Measurements from ENCODE around the gene FES.
A peak's percentile ranks its signal among the peaks of the same experiment; 100 is the strongest.
"Not testable (repeated sequence)": the region's sequence is repeated elsewhere in the genome, so short reads cannot be mapped to it uniquely, and the experiment has no call there.

FES gene

GRCh38 chr15:90905306-90906180, 21.2 kb downstream of the FES start:
- DNase-seq: peak in 2 of 10 donors; percentile 23 to 77
- intact Hi-C loops (cut with DNase I): no loop called here

GRCh38 chr15:90906181-90906849, 22.0 kb downstream of the FES start:
- peak in 2 of 10 donors; percentile 16 to 72 for DNase-seq
- intact Hi-C loops (cut with DNase I): no loop called here

GRCh38 chr15:90907051-90907660, 22.9 kb downstream of the FES start:
- intact Hi-C loops (cut with DNase I): no loop called here
- peak in 2 of 10 donors; percentile 16 to 81 for DNase-seq

DNA sequence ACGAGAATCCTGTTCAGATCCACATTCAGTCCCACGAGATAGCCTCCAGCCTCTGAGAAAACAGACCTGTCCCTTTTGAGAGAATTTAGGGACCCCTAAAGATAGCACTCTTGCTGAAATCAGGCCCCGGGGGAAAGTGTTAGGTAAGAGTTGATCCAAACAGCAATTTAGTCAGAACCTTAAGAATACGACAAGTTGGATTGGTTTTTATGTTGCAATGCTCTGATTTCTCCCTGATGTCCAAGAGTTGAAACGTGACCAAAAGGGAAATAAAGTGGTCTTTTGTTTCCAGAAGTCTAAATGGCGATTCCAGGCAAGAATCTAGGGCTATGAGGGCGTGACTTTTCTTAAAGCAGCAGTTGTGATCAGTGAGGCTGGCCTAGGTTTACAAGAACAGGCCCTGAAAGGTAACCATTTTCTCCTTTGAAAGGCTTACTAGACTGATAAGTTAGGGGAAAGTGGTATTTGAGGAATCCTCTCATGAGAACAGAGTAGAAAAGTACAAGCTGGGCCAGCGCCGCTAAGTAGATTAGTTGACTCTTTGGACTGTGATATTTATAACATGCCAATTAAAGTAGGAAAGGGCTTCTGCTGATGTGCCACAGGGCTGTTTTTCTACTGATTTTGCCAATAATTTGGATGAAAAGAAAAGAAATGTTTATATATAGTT, 23.7 kb downstream of the FES start:
- intact Hi-C loops (cut with DNase I): no loop called here
- DNase-seq: no peak

- intact Hi-C loops (cut with DNase I): not testable (repeated sequence)
- DNase-seq: peak in 1 of 10 donors; percentile 79
These were observed 25.1 kb downstream of the FES start for GRCh38 chr15:90909449-90909848.

GRCh38 chr15:90909976-90910375, 25.7 kb downstream of the FES start:
- DNase-seq: peak in 1 of 10 donors; percentile 40
- intact Hi-C loops (cut with DNase I): no loop called here

DNA sequence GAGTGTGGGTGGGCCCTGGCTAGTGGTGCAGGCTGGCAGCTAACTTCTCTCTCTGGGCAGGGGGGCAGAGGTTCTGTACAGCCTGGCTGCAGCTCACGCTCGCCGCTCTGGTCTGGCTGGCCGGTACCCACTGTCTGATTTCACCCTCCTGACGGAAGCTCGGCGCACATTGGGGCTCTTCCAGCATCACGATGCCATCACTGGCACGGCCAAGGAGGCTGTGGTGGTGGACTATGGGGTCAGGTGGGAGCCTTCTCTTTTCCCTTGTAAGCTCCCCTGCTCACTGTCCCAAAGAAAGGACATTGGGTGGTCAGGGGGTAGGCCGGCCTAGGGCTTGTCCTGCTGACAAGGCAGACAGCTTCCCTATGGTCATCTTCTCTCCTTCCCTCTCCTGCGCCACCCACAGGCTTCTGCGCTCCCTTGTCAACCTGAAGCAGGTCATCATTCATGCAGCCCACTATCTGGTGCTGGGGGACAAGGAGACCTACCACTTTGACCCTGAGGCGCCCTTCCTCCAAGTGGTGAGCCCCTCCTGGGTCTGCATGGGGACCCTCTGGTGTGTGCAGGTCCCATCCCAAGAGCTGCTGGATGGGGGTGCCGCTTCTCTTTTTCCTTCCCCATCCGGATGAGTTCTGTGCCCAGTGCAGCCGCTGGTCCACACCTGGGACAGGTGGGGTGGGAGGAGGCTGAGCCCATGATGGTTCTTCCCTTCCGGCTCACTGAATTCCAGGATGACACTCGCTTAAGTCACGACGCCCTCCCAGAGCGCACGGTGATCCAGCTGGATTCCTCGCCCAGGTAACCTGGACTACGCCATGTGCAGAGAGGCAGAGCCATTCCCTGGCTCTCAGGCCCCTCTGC, 26.4 kb downstream of the FES start:
- peak in 1 of 10 donors; percentile 67 for DNase-seq
- intact Hi-C loops (cut with DNase I): no loop called here

DNA sequence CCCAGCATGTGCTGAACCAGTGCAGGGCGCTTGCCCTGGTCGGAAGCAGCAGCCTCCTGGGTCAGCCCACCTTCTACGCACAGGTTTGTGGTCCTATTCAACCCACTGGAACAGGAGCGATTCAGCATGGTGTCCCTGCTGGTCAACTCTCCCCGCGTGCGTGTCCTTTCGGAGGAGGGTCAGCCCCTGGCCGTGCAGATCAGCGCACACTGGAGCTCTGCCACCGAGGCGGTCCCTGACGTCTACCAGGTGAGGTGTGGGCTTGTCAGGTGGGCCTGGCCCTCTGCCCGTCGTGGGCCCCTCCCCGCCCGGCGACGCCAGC, 27.0 kb downstream of the FES start:
- intact Hi-C loops (cut with DNase I): no loop called here
- DNase-seq: peak in 1 of 10 donors; percentile 78

- intact Hi-C loops (cut with DNase I): no loop called here
- DNase-seq: peak in 1 of 10 donors; percentile 74
These were observed 27.8 kb downstream of the FES start for GRCh38 chr15:90911906-90912769.

GRCh38 chr15:90912770-90913075, 28.4 kb downstream of the FES start:
- DNase-seq: no peak
- intact Hi-C loops (cut with DNase I): no loop called here

DNA sequence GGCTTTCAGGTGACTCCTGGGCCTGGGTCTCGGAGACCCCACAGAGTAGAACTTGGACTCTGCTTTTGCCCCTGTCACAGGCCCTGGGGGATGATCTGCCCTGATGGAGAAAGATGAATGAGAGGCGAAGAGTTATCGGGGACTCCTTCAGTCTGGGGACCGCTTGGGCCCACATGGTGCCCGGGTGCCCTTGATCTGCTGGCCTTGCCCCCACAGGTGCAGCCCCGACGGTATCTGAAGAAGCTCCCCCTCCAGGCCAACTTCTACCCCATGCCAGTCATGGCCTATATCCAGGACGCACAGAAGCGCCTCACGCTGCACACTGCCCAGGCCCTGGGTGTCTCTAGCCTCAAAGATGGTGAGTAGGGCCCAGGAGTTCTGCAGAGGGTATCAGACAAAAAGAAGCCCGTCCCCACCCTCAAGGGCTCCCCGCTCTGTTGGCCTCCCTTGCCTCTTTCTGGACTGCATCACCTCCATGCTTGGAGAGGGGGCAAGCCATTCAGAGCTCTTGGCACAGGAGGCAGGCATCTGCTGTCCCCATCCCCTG, 29.2 kb downstream of the FES start:
- DNase-seq: peak in 2 of 10 donors; percentile 20 to 67
- intact Hi-C loops (cut with DNase I): no loop called here

DNA sequence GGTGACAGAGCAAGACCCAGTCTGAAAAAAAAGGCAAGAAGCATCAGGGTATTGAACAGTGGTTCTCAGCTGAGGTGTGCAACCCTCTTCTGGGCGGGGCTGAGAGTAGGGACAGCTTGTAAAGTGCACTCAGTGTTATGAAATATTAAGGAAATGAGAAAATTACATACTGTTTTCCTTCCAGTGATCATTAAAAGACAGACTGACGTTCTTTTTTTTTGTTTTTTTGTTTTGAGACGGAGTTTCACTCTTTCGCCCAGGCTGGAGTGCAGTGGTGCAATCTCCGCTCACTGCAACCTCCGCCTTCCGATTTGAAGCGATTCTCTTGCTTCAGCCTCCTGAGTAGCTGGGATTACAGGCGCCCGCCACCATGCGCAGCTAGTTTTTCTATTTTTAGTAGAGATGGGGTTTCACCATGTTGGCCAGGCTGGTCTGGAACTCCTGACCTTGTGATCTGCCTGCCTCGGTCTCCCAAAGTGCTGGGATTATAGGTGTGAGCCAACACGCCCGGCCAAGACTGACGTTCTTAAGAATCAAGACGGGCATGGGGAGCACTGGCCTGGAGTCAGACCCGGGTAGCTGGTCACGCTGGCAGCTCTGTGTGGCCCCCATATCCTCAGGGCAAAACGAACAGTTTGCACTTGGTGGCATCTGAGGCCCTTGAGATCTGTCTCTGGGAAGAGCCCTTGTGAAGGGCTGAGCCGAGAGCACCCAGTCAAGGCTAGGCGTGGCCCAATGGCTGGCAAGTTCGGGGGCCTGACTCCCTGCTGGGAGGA, 30.2 kb downstream of the FES start:
- intact Hi-C loops (cut with DNase I): no loop called here
- peak in 2 of 10 donors; percentile 2 to 57 for DNase-seq

- intact Hi-C loops (cut with DNase I): no loop called here
These were observed 31.0 kb downstream of the FES start for GRCh38 chr15:90915216-90915807.

GRCh38 chr15:90915808-90916440, 31.6 kb downstream of the FES start:
- peak in 1 of 10 donors; percentile 82 for DNase-seq
- intact Hi-C loops (cut with DNase I): no loop called here

More at GRCh38 chr15:90915216-90915807, 31.0 kb downstream of the FES start:
- DNase-seq: peak in 1 of 10 donors; percentile 20

- intact Hi-C loops (cut with DNase I): no loop called here
- peak in 1 of 10 donors; percentile 70 for DNase-seq
These were observed 32.2 kb downstream of the FES start for GRCh38 chr15:90916461-90916860.

GRCh38 chr15:90917569-90917968, 33.3 kb downstream of the FES start:
- DNase-seq: peak in 2 of 10 donors; percentile 18 to 75
- intact Hi-C loops (cut with DNase I): no loop called here
